Activated CD8-positive, alpha-beta memory T cell treated with anti-CD3 and anti-CD28 coated beads, Interleukin-2, amount 10 ng/mL, durations not matched to agents 7 days and 5 days (primary cell): ENCODE data around the gene TRIM52. TPM values are rescaled to one million over a fixed set of nuclear protein-coding genes. Genes with fewer than 3 reads are reported as not detected.
A peak's percentile ranks its signal among the peaks of the same experiment; 100 is the strongest.
"Not testable (repeated sequence)": the region's sequence is repeated elsewhere in the genome, so short reads cannot be mapped to it uniquely, and the experiment has no call there.

Experiments used
- ATAC-seq: fragments of 150-1000 bp; cut with Tn5 transposase; one replicate; pipeline ENCODE4 v1.10.0; 2021; ENCODE audit warnings: moderate library complexity
- CTCF ChIA-PET: fragments of 350-600 bp; sonication (Branson Sonifier 250); formaldehyde crosslinking; loops from one replicate; lab custom pipeline; 2021; ENCODE audit warnings: antibody characterized with exemption; lab: Charles Lee
- DNase-seq: peaks from one replicate; pipeline ENCODE4 v3.0.0-alpha.2; 2020
- H3K27ac Mint-ChIP-seq: one replicate; pipeline ENCODE4 v1.8.0; 2021; ENCODE audit warnings: mild to moderate bottlenecking, mixed read lengths
- H3K27me3 Mint-ChIP-seq: one replicate; pipeline ENCODE4 v1.8.0; 2021; ENCODE audit warnings: mixed read lengths
- H3K36me3 Mint-ChIP-seq: one replicate; pipeline ENCODE4 v1.8.0; 2021; ENCODE audit warnings: mild to moderate bottlenecking, mixed read lengths
- H3K4me1 Mint-ChIP-seq: one replicate; pipeline ENCODE4 v1.8.0; 2021; ENCODE audit warnings: mixed read lengths
- H3K4me3 Mint-ChIP-seq: one replicate; pipeline ENCODE4 v1.8.0; 2021; ENCODE audit warnings: mild to moderate bottlenecking, moderate library complexity, mixed read lengths
- H3K9me3 Mint-ChIP-seq: one replicate; pipeline ENCODE4 v1.8.0; 2022; ENCODE audit warnings: low read depth, mixed read lengths
- total RNA-seq, 2 experiments: library from RNA; stranded (reverse); gene quantifications; one replicate each; pipeline ENCODE4 v1.2.3, GENCODE V29; 2021

The TRIM52 gene
- total RNA-seq, 2 experiments from 2014 or later, result 20.0 to 26.2 TPM

DNA sequence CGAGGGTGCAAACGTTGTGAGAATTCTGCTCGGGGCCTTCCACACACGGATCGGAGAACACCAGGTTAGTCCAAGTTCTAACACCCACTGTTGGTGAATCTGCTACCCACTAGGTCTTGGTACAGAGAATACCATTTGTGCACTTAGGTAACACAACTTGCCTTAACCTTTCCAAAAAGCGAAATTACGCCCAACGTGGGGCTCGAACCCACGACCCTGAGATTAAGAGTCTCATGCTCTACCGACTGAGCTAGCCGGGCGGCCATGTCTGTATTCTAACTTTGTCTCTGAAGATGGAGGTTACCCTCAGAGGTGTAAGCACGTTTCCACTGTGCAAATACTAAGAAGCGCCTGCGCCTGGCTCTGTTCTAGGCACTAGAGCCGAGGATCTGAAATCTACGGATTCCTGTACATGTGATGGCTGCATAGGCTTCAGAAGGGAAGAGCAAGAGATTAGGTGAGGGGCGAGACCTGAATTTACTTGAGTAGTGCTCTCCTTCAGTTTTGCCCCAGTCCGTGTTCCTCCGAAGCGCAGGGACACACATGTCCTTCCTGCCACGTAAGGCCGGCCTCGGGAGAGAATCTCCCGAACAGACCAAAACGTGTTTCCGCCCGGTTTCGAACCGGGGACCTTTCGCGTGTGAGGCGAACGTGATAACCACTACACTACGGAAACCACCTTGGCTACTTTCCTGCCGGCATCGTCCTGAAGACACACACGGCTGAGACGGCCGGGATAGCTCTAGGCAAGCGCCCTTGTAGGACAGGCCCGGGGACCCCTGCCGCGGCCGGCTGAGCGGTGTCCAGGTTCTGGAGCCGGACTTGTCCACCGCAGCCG is 38.9 kb downstream of the TRIM52 start:
- ATAC-seq (peak; percentile 30), DNase-seq (peak; percentile 97)
- peak overlapping the region; percentile 99 for H3K27ac Mint-ChIP-seq
- H3K36me3 Mint-ChIP-seq, result peaks cover 10% of the 10 kb centered on the region
- H3K4me1 Mint-ChIP-seq, result peaks cover 70% of the 10 kb centered on the region
- CTCF ChIA-PET, result interaction anchor here (0.7 to 6.2 kb wide), 7 partner anchors 13 to 40 kb away, joined by 3 to 54 read pairs (median 12); partner anchors contain the start of genes RACK1 and TRIM7
- peak overlapping the region; percentile 89 for H3K4me3 Mint-ChIP-seq
- H3K27me3 Mint-ChIP-seq, result peaks cover 7% of the 10 kb centered on the region
- H3K9me3 Mint-ChIP-seq, result no peaks in the 10 kb centered on the region

- no peak for ATAC-seq
- peaks cover 7% of the 10 kb centered on the region for H3K27me3 Mint-ChIP-seq
- peaks cover 70% of the 10 kb centered on the region for H3K4me1 Mint-ChIP-seq
- CTCF ChIA-PET, result interaction anchor here (0.9 to 6.2 kb wide), 7 partner anchors 14 to 31 kb away, joined by 3 to 54 read pairs (median 9); partner anchors contain the start of genes RACK1 and TRIM7
- H3K27ac Mint-ChIP-seq, result peak overlapping the region; percentile 99
- H3K9me3 Mint-ChIP-seq, result no peaks in the 10 kb centered on the region
- DNase-seq, result peak; percentile 87
- peaks cover 7% of the 10 kb centered on the region for H3K36me3 Mint-ChIP-seq
- H3K4me3 Mint-ChIP-seq, result peak overlapping the region; percentile 89
Observed at GRCh38 chr5:181221105-181221791, 39.7 kb downstream of the TRIM52 start.

DNA sequence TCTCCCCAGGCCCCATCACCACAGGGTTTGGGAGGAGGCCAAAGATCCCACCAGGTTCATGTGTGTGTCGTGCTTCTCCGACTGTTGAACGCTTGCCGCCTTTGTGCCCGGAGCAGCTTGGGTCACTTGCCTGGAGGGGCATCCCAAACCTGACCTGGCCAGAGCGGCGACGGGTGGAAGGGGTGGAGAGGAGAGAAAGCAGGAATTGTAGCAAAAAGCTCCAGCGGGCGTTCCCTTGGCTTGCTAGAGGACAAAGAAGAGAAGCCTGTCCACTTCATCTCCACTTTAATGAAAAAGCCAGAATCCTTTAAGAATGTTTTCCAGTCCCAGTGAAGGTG is 40.8 kb downstream of the TRIM52 start:
- CTCF ChIA-PET, result interaction anchor here (0.6 to 1.8 kb wide), 6 partner anchors 13 to 47 kb away, joined by 3 to 9 read pairs (median 4); no protein-coding TSS in a partner anchor
- Mint-ChIP-seq H3K27ac (peak overlapping the region; percentile 59), H3K36me3 (peaks cover 7% of the 10 kb centered on the region), H3K4me1 (peaks cover 64% of the 10 kb centered on the region), H3K4me3 (peak overlapping the region; percentile 38), H3K9me3 (no peaks in the 10 kb centered on the region), H3K27me3 (peaks cover 7% of the 10 kb centered on the region)
- DNase-seq (no peak), ATAC-seq (no peak)

DNA sequence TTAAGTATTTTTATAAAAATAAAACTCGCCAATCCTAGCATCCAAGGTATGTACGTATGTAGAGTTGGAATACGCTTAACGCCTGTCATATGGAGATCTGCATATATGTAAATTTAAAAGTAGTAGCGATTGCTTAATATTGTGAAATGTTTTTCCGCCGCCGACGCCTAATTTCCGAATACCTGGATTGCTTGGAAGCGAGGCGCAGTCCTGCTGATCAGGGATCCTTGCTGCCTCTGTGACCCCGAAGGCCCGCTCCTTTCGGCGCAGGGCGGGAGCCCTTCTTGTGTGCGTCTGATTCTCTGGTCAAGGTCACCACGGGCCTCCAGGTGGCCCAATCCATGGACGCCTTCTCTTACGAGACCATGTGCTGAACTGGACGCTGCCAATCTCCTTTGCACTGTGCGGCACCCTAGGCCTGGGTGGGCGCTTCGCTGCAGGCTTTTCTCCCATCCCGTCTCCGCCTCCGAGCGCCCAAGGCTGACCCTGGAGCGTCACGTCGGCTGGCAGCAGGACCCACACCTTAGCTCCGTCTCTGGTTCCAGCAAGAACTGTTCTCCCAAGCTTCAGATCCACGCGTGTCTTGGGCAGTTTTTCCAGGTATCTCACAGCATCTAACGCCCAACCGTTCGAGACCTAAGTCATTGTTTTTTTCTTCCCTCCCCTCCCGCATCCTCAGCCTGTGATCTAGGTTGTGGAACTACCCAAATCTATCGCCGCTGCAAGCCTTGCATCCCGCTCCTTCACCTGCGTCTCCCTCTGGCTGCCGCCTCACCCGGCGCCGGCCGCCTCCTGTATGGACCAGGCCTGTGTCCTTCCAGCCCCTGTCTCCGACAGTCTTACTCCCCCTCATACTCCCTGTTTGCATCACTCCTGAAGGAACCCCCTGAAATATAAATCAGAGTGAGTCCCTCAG is 41.4 kb downstream of the TRIM52 start:
- no peak for ATAC-seq
- CTCF ChIA-PET, result interaction anchor here (1.2 to 1.8 kb wide), 4 partner anchors 12 to 47 kb away, joined by 3 to 9 read pairs (median 4); no protein-coding TSS in a partner anchor

DNA sequence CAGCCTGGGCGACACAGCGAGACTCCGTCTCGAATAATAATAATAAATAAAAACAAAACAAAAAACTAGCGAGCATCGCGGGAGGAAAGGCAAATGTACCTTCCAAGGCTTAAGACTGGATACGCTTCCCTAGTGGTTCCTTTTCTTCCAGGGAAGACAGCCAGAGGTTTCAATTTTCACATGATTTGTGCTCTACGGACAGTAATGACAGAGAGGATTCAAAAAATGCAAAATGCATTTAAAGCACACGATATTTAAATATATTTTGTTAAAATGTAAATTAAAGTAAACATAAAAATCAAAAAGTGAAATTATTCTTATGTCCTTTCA is 42.2 kb downstream of the TRIM52 start:
- CTCF ChIA-PET, result no interaction called here
- Mint-ChIP-seq H3K4me3 (peak overlapping the region; percentile 78), H3K9me3 (no peaks in the 10 kb centered on the region), H3K27me3 (peaks cover 7% of the 10 kb centered on the region), H3K27ac (peak overlapping the region; percentile 91), H3K36me3 (peaks cover 6% of the 10 kb centered on the region), H3K4me1 (peaks cover 56% of the 10 kb centered on the region)
- ATAC-seq (no peak), DNase-seq (no peak)

More for the DNA sequence above, 41.4 kb downstream of the TRIM52 start:
- peak overlapping the region; percentile 14 for H3K4me3 Mint-ChIP-seq
- peaks cover 62% of the 10 kb centered on the region for H3K4me1 Mint-ChIP-seq
- H3K27me3 Mint-ChIP-seq, result peaks cover 7% of the 10 kb centered on the region
- DNase-seq, result no peak
- no peak overlapping the region for H3K27ac Mint-ChIP-seq
- H3K36me3 Mint-ChIP-seq, result peaks cover 6% of the 10 kb centered on the region
- no peaks in the 10 kb centered on the region for H3K9me3 Mint-ChIP-seq

GRCh38 chr5:181217803-181218062 is 43.2 kb downstream of the TRIM52 start:
- Mint-ChIP-seq H3K27me3 (peaks cover 9% of the 10 kb centered on the region), H3K4me3 (peak overlapping the region; percentile 78), H3K36me3 (peaks cover 6% of the 10 kb centered on the region), H3K4me1 (peaks cover 56% of the 10 kb centered on the region), H3K9me3 (no peaks in the 10 kb centered on the region), H3K27ac (peak overlapping the region; percentile 91)
- peak; percentile 67 for DNase-seq
- CTCF ChIA-PET, result interaction anchor here (1.0 kb wide), 1 partner anchor 10 kb away, joined by 3 read pairs; no protein-coding TSS in a partner anchor
- ATAC-seq, result peak; percentile 6

- DNase-seq (peak; percentile 78), ATAC-seq (peak; percentile 9)
- Mint-ChIP-seq H3K4me1 (peaks cover 56% of the 10 kb centered on the region), H3K9me3 (no peaks in the 10 kb centered on the region), H3K27me3 (peaks cover 8% of the 10 kb centered on the region), H3K4me3 (peak overlapping the region; percentile 78), H3K36me3 (peaks cover 5% of the 10 kb centered on the region), H3K27ac (peak overlapping the region; percentile 91)
- CTCF ChIA-PET, result interaction anchor here (1.0 to 1.1 kb wide), 2 partner anchors 10 to 25 kb away, joined by 3 read pairs; no protein-coding TSS in a partner anchor
Observed at GRCh38 chr5:181217111-181217802, 43.7 kb downstream of the TRIM52 start.

- ATAC-seq, result peak; percentile 16
- Mint-ChIP-seq H3K27me3 (peaks cover 5% of the 10 kb centered on the region), H3K4me1 (peaks cover 46% of the 10 kb centered on the region), H3K36me3 (peaks cover 2% of the 10 kb centered on the region), H3K4me3 (peak overlapping the region; percentile 78), H3K9me3 (no peaks in the 10 kb centered on the region), H3K27ac (peak overlapping the region; percentile 66)
- peak; percentile 68 for DNase-seq
- CTCF ChIA-PET, result interaction anchor here (1.1 to 1.4 kb wide), 3 partner anchors 9 to 28 kb away, joined by 3 to 15 read pairs (median 3); no protein-coding TSS in a partner anchor
Observed at GRCh38 chr5:181215997-181216989, 44.6 kb downstream of the TRIM52 start.

GRCh38 chr5:181214249-181214648 is 46.7 kb downstream of the TRIM52 start:
- not testable (repeated sequence) for H3K36me3 Mint-ChIP-seq, H3K9me3 Mint-ChIP-seq, ATAC-seq, DNase-seq, H3K27me3 Mint-ChIP-seq, H3K4me3 Mint-ChIP-seq
- CTCF ChIA-PET, result interaction anchor here (1.5 kb wide), 2 partner anchors 17 to 30 kb away, joined by 3 to 4 read pairs; no protein-coding TSS in a partner anchor
- Mint-ChIP-seq H3K4me1 (peaks cover 28% of the 10 kb centered on the region), H3K27ac (peak overlapping the region; percentile 42)

DNA sequence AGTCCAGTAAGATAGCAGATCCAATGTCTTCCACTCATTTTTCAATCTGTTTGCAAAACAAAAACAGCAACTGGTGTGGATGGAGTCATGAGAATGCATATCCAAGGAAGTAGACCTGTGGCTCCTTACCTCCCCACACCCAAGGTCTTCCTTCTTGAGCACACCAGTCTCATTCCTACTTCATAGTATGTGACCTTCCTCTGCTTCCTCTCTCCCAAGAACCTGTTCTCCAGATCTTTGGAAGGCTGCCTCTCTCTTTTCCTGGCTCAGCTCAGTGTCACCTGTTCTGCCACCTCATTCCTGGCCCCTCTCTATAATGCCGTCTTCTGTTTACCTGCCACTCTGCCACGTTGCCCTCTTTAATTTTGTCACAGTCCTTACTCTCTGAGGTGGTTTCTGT is 48.0 kb downstream of the TRIM52 start:
- ATAC-seq (no peak), DNase-seq (no peak)
- Mint-ChIP-seq H3K36me3 (no peaks in the 10 kb centered on the region), H3K9me3 (no peaks in the 10 kb centered on the region), H3K27me3 (peaks cover 2% of the 10 kb centered on the region), H3K4me1 (peaks cover 27% of the 10 kb centered on the region), H3K4me3 (no peak overlapping the region), H3K27ac (no peak overlapping the region)
- CTCF ChIA-PET, result interaction anchor here (1.1 to 1.5 kb wide), 5 partner anchors 15 to 45 kb away, joined by 3 to 4 read pairs (median 4); no protein-coding TSS in a partner anchor

DNA sequence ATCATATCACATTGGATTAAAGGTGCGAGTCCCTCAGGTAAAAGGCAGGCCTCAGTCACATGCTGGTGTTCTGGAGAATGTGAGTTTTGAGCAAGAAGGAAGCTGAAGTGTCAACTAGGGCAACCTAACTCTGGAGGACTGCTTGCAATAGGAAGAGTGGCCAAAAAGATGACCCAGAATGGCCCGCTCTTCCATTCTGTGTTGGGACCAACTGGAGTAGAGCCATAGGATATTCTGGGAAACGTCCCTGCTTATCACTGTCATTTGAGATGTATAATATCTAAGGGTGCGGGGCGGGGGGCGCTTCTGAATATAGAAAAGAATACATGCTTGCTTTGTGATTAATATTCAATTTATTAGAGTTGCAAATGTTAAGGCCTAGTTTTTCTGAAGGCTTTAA is 48.9 kb downstream of the TRIM52 start:
- H3K27ac Mint-ChIP-seq, result no peak overlapping the region
- no peak for DNase-seq
- ATAC-seq, result no peak
- peaks cover 2% of the 10 kb centered on the region for H3K27me3 Mint-ChIP-seq
- H3K4me3 Mint-ChIP-seq, result no peak overlapping the region
- no peaks in the 10 kb centered on the region for H3K36me3 Mint-ChIP-seq
- CTCF ChIA-PET, result interaction anchor here (1.1 to 2.0 kb wide), 4 partner anchors 24 to 44 kb away, joined by 3 to 8 read pairs (median 4); no protein-coding TSS in a partner anchor
- H3K9me3 Mint-ChIP-seq, result no peaks in the 10 kb centered on the region
- peaks cover 23% of the 10 kb centered on the region for H3K4me1 Mint-ChIP-seq
